H1 (cell line): Measurements from ENCODE around the gene BRAT1. TPM values are rescaled to one million over a fixed set of nuclear protein-coding genes. Genes with fewer than 3 reads are reported as not detected.

Experiments used
- CTCF ChIA-PET: fragments of 300-600 bp; sonication (Branson Sonifier 250); formaldehyde crosslinking; loops from one replicate; lab custom pipeline; 2021; ENCODE audit not compliant: partially characterized antibody; lab: Charles Lee
- POLR2A ChIA-PET: fragments of 300-600 bp; sonication (Branson Sonifier 250); formaldehyde crosslinking; loops from one replicate; lab custom pipeline; 2021; ENCODE audit warnings: inconsistent platforms; ENCODE audit not compliant: partially characterized antibody; lab: Charles Lee
- DNase-seq, 2 experiments: peaks; one replicate each; pipeline versions ENCODE4 v3.0.0 to v3.0.0-alpha.2; 2010 to 2022; ENCODE audit warnings: low spot score in 2 of 2, low read depth in 1 of 2, mixed read lengths in 1 of 2
- FAIRE-seq: peaks from 2 replicates; lab custom pipeline; 2011; peaks lifted over from hg19 to GRCh38; lab: Jason Lieb, UNC
- H2AFZ ChIP-seq: 2 replicates; pipeline ENCODE4 v1.8.1; 2012; ENCODE audit warnings: low read length, inconsistent platforms
- H2AK5ac ChIP-seq: 2 replicates; pipeline ENCODE4 v1.6.1; 2013; ENCODE audit warnings: low read depth, low read length
- H2BK120ac ChIP-seq: replicated peaks from 2 replicates; pipeline ENCODE3; 2013; ENCODE audit warnings: low read depth, low read length, inconsistent platforms
- H2BK12ac ChIP-seq: 2 replicates; pipeline ENCODE4 v1.6.1; 2013; ENCODE audit warnings: low read depth, low read length
- H2BK15ac ChIP-seq: 2 replicates; pipeline ENCODE4 v1.6.1; 2013; ENCODE audit warnings: low read length
- H2BK20ac ChIP-seq: 2 replicates; pipeline ENCODE4 v1.6.1; 2013; ENCODE audit warnings: low read length
- H2BK5ac ChIP-seq: 2 replicates; pipeline ENCODE4 v1.6.1; 2013; ENCODE audit warnings: low read depth, low read length
- H3K14ac ChIP-seq: 2 replicates; pipeline ENCODE4 v1.6.1; 2013; ENCODE audit warnings: inconsistent platforms; ENCODE audit not compliant: insufficient read length
- H3K18ac ChIP-seq: 2 replicates; pipeline ENCODE4 v1.6.1; 2013; ENCODE audit warnings: low read length; ENCODE audit errors: extremely low read depth
- H3K23ac ChIP-seq: 2 replicates; pipeline ENCODE4 v1.6.1; 2013; ENCODE audit warnings: inconsistent platforms; ENCODE audit not compliant: insufficient read length
- H3K23me2 ChIP-seq: 2 replicates; pipeline ENCODE4 v1.6.1; 2013; ENCODE audit warnings: low read depth, low read length
- H3K27ac ChIP-seq: 2 replicates; pipeline ENCODE4 v1.6.1; 2011; ENCODE audit warnings: low read depth, low read length, inconsistent platforms
- H3K27me3 ChIP-seq, 4 experiments: replicated peaks in 1 of 4; 1 replicate in 1 of 4; 2 replicates in 3 of 4; pipeline versions ENCODE4 v1.6.1 to v1.8.1; 2011 to 2013; ENCODE audit warnings: low read length in 3 of 4, mild to moderate bottlenecking in 3 of 4, inconsistent platforms in 2 of 4, mixed read lengths in 2 of 4, moderate library complexity in 1 of 4; ENCODE audit not compliant: control insufficient read depth in 3 of 4, insufficient read depth in 3 of 4; ENCODE audit errors: extremely low read depth in 1 of 4
- H3K36me3 ChIP-seq, 4 experiments: 2 replicates each; pipeline versions ENCODE4 v1.6.1 to v1.8.1; 2011 to 2013; ENCODE audit warnings: mild to moderate bottlenecking in 4 of 4, low read length in 3 of 4, moderate library complexity in 2 of 4, control low read depth in 1 of 4, inconsistent platforms in 1 of 4; ENCODE audit not compliant: insufficient read depth in 4 of 4, control insufficient read depth in 2 of 4
- H3K4ac ChIP-seq: replicated peaks from 2 replicates; pipeline ENCODE3; 2013; ENCODE audit warnings: low read length, low read depth, mixed read lengths, inconsistent platforms; ENCODE audit not compliant: insufficient read length
- H3K4me1 ChIP-seq, 4 experiments: replicated peaks in 1 of 4; 1 replicate in 1 of 4; 2 replicates in 3 of 4; pipeline versions ENCODE4 v1.6.1 to v1.8.1; 2011 to 2013; ENCODE audit warnings: low read length in 3 of 4, inconsistent platforms in 2 of 4, mixed read lengths in 1 of 4; ENCODE audit not compliant: insufficient read depth in 4 of 4, control insufficient read depth in 3 of 4
- H3K4me2 ChIP-seq, 2 experiments: 2 replicates each; pipeline versions ENCODE4 v1.6.1 to v1.8.1; 2011 to 2013; ENCODE audit warnings: low read depth in 2 of 2, low read length in 2 of 2, control low read depth in 1 of 2, inconsistent platforms in 1 of 2, mild to moderate bottlenecking in 1 of 2; ENCODE audit not compliant: insufficient read depth in 1 of 2
- H3K4me3 ChIP-seq, 4 experiments: fragments of 200-600, 300-600 bp in 1 of 4; sonication (generic), shearing (Covaris generic), sonication (Bioruptor Twin) in 1 of 4; 2 replicates each; pipeline versions ENCODE4 v1.5.1 to v1.8.1; 2011 to 2016; ENCODE audit warnings: low read length in 4 of 4, low read depth in 3 of 4, control low read depth in 2 of 4, inconsistent platforms in 2 of 4, mild to moderate bottlenecking in 2 of 4, mixed read lengths in 1 of 4, moderate library complexity in 1 of 4; ENCODE audit not compliant: insufficient read depth in 2 of 4; ENCODE audit errors: extremely low read depth in 1 of 4
- H3K56ac ChIP-seq: replicated peaks from 2 replicates; pipeline ENCODE3; 2013; ENCODE audit warnings: low read depth, mild to moderate bottlenecking, mixed read lengths, low read length, inconsistent platforms; ENCODE audit not compliant: insufficient read length
- H3K79me1 ChIP-seq: 2 replicates; pipeline ENCODE4 v1.6.1; 2013; ENCODE audit warnings: low read depth, low read length, control low read depth
- H3K79me2 ChIP-seq, 2 experiments: 2 replicates each; pipeline versions ENCODE4 v1.6.1 to v1.8.1; 2012 to 2013; ENCODE audit warnings: low read length in 2 of 2, mild to moderate bottlenecking in 2 of 2, inconsistent platforms in 1 of 2; ENCODE audit not compliant: insufficient read depth in 2 of 2, control insufficient read depth in 1 of 2
- H3K9ac ChIP-seq, 4 experiments: replicated peaks in 1 of 4; 1 replicate in 1 of 4; 2 replicates in 3 of 4; pipeline versions ENCODE4 v1.6.1 to v1.8.1; 2011 to 2013; ENCODE audit warnings: low read depth in 3 of 4, low read length in 3 of 4, control low read depth in 2 of 4, mild to moderate bottlenecking in 2 of 4, moderate library complexity in 2 of 4, inconsistent platforms in 1 of 4; ENCODE audit errors: extremely low read depth in 1 of 4
- H3K9me3 ChIP-seq, 2 experiments: 2 replicates each; pipeline versions ENCODE4 v1.6.1 to v1.8.1; 2012 to 2013; ENCODE audit warnings: mild to moderate bottlenecking in 2 of 2, moderate library complexity in 2 of 2, control low read depth in 1 of 2, inconsistent platforms in 1 of 2, low read depth in 1 of 2, low read length in 1 of 2, mixed read lengths in 1 of 2; ENCODE audit not compliant: insufficient read depth in 2 of 2
- H4K20me1 ChIP-seq, 2 experiments: replicated peaks in 1 of 2; 2 replicates each; pipeline versions ENCODE3 to v1.8.1; 2011 to 2013; ENCODE audit warnings: inconsistent platforms in 2 of 2, low read length in 2 of 2, mild to moderate bottlenecking in 1 of 2; ENCODE audit not compliant: insufficient read depth in 2 of 2, control insufficient read depth in 1 of 2
- H4K5ac ChIP-seq: 2 replicates; pipeline ENCODE4 v1.6.1; 2013; ENCODE audit warnings: low read length, low read depth, mixed read lengths, inconsistent platforms; ENCODE audit not compliant: insufficient read length
- H4K8ac ChIP-seq: 2 replicates; pipeline ENCODE4 v1.8.0; 2013; ENCODE audit warnings: mild to moderate bottlenecking, moderate library complexity, low read length, inconsistent platforms; ENCODE audit not compliant: insufficient read depth; ENCODE audit errors: extremely low read depth
- H4K91ac ChIP-seq: replicated peaks from 2 replicates; pipeline ENCODE3; 2013; ENCODE audit warnings: low read length, mixed read lengths, inconsistent platforms; ENCODE audit not compliant: insufficient read length
- BRCA1 ChIP-seq: IDR thresholded peaks from 2 replicates; pipeline ENCODE4 v1.6.1; 2012; ENCODE audit warnings: low read depth, low read length, improper control_type of control experiment
- MAX ChIP-seq: IDR thresholded peaks from 2 replicates; pipeline ENCODE4 v1.6.1; 2012; ENCODE audit warnings: inconsistent platforms
- YY1 ChIP-seq: IDR thresholded peaks from 2 replicates; pipeline ENCODE4 v1.6.1; 2011; ENCODE audit warnings: low read depth, mild to moderate bottlenecking, low read length
- WGBS, 2 experiments: shearing (Covaris generic) in 1 of 2; methylation state at CpG; one replicate each; pipeline versions ENCODE4 v1.1.6 to v1.1.7; 2013 to 2015; ENCODE audit warnings: low lambda C conversion rate in 2 of 2, mixed read lengths in 2 of 2, inconsistent platforms in 1 of 2, low coverage in 1 of 2, missing lambda C conversion rate in 1 of 2; ENCODE audit not compliant: insufficient replicate concordance in 2 of 2, insufficient coverage in 1 of 2, insufficient read length in 1 of 2; ENCODE audit errors: extremely low coverage in 1 of 2, missing lambda C conversion rate in 1 of 2; 5-methylcytosine and 5-hydroxymethylcytosine counted together
- polyA plus RNA-seq, 7 experiments: library from polyadenylated mRNA; depleted of rRNA in 3 of 7; stranded (reverse) in 5 of 7; unstranded in 2 of 7; fragments of >200 nt in 5 of 7; fragments of 200-250 nt in 2 of 7; gene quantifications; 1 replicate in 5 of 7; 2 replicates in 1 of 7; 4 replicates in 1 of 7; pipeline versions ENCODE4 v1.2.1 to v1.2.3, GENCODE V29; 2011 to 2013; ENCODE audit warnings: missing spikeins in 2 of 7, mixed read lengths in 2 of 7
- total RNA-seq: library from RNA; stranded (reverse); fragmentation: NEBNext Ultra II Directional; extraction: Animal tissue kit (Norgen Biotek cat#: 25700); gene quantifications from 2 replicates; pipeline ENCODE4 v1.2.1, GENCODE V29; 2021

Gene BRAT1
- total and polyA plus RNA-seq, 2 of the 8 experiments (the other 6 are each of a cell fraction or from before 2014, with no cell fraction given): 36.8 to 42.3 TPM

DNA sequence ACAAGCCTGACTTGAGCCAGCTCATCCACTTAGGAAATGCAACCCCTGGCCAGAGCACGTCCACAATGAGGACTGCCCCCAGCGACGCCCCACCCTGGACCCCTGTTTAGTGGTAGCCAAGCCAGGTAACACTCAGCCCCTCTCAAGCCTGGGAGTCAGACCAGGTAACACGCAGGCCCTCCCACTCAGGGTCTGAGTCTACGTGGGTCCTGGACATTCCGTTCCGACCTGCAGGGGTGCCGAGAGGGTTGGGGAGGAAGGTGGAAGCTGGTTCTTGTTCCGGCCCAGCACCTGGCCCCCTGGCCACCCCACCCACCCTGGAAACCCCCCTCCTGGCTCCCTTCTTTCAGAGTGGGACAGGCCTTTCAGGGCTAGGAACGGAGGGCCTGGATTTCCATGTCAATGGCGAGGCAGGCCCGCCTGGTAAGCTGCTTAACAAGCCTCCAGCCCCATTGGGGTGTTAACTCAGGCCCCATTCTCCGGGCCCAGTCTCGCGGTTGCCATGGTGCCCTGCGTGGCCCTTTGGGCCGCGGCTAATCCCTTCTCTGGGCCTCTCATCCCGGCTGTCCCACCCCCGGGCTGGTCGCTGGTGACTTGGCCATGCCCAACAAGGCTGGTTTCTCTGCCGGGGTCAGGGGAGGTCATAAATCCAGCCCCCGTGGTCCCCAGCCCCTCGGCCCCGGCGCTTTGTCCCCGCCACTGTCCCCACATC lies 55.4 kb downstream of the BRAT1 start:
- H3K9me3 ChIP-seq: no peaks in the 10 kb centered on the region
- H4K5ac ChIP-seq: peak overlapping the region; percentile 82
- H3K18ac ChIP-seq: peak overlapping the region; percentile 99
- peak overlapping the region; percentile 95 for H3K4ac ChIP-seq
- no peaks in the 10 kb centered on the region; the same call in 1 of the 2 replicates for H3K79me1 ChIP-seq
- no peak overlapping the region for H3K14ac ChIP-seq
- H3K27ac ChIP-seq: peak overlapping the region; percentile 82; the same call in 1 of the 2 replicates
- H3K27me3 ChIP-seq: no peaks in the 10 kb centered on the region
- peak overlapping the region; percentile 81; the same call in 1 of the 2 replicates for H2BK15ac ChIP-seq
- peak overlapping the region; percentile 89 for H2BK5ac ChIP-seq
- ChIA-PET POLR2A (interaction anchor here (0.7 to 3.9 kb wide), 7 partner anchors 10 to 29 kb away, joined by 3 to 19 read pairs (median 5); no protein-coding TSS in a partner anchor), CTCF (interaction anchor here (0.7 to 8.5 kb wide), 13 partner anchors 8 to 588 kb away, joined by 3 to 67 read pairs (median 3); no protein-coding TSS in a partner anchor)
- no peak overlapping the region for H3K23ac ChIP-seq
- no peaks in the 10 kb centered on the region for H3K23me2 ChIP-seq
- TF ChIP-seq YY1 (0 out of 2 replicates have a peak, but pooled peaks have one; percentile 5), MAX (0 out of 2 replicates have a peak, but pooled peaks have one; percentile 42), BRCA1 (no peak)
- peak overlapping the region in 1 of 4 experiments; percentile 12; a peak in 1 of 7 replicates for H3K9ac ChIP-seq
- H3K79me2 ChIP-seq: no peaks in the 10 kb centered on the region
- peak overlapping the region; percentile 98 for H2BK20ac ChIP-seq
- no peak overlapping the region for H3K56ac ChIP-seq
- peak overlapping the region; percentile 97 for H2BK120ac ChIP-seq
- H3K36me3 ChIP-seq: no peaks in the 10 kb centered on the region
- no peak overlapping the region for H3K4me3 ChIP-seq
- no peak overlapping the region for H2AFZ ChIP-seq
- H4K8ac ChIP-seq: peak overlapping the region; percentile 28
- peak overlapping the region; percentile 99; the same call in 1 of the 2 replicates for H2BK12ac ChIP-seq
- WGBS, 2 experiments: 45% methylated on average over 17 of the region's 27 CpGs; no CpG with 5 or more reads in 1 of the 2 experiments
- H4K91ac ChIP-seq: peak overlapping the region; percentile 98
- peak overlapping the region; percentile 16 to 19; a peak in 1 of 4 replicates for H3K4me2 ChIP-seq
- no peaks in the 10 kb centered on the region for H4K20me1 ChIP-seq
- DNase-seq (peak in 1 of 2 experiments; percentile 69), FAIRE-seq (no peak)
- H2AK5ac ChIP-seq: 0 out of 2 replicates have a peak overlapping the region, but pooled peaks have one; percentile 75
- peaks cover 0 to 45% (median 37%) of the 10 kb centered on the region in 4 experiments; a peak in 6 of 7 replicates for H3K4me1 ChIP-seq
